ENCODE results near the gene SPRY4.

DNA sequence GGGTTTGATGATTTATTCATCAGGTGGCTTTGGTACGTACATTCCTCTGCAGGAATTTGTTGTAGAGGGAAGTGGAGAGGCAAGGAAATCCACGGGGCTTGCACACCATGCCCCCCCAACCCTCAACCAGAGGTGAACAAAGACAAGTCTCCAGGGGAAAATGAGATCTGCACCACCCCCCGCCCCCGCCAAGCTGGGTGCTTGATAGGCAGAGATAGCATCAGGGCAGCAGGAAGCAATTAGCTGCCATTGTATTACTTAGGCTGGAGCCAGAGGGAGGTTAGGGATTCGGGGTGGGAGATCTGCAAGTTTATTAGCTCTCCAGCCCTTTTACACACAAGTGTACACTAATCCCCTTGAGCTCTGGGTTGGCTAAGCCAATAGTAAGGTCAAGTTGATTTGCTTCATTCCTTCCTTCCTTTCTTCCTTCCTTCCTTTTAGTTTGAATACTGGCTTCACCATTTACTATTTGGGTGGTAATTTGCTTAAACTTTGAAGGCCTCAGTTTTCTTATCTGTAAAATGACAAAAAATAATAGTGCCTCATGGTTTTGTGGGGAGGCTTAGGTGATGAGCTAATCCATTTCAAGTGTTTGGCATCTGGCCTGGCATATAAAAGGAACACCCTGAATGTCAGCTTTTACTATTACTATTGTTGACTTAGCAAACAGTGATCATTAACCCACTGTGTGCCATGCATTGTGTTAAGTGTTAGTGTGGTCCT, 34.1 kb downstream of the SPRY4 start:
- TF ChIP-seq, protein P1, sequence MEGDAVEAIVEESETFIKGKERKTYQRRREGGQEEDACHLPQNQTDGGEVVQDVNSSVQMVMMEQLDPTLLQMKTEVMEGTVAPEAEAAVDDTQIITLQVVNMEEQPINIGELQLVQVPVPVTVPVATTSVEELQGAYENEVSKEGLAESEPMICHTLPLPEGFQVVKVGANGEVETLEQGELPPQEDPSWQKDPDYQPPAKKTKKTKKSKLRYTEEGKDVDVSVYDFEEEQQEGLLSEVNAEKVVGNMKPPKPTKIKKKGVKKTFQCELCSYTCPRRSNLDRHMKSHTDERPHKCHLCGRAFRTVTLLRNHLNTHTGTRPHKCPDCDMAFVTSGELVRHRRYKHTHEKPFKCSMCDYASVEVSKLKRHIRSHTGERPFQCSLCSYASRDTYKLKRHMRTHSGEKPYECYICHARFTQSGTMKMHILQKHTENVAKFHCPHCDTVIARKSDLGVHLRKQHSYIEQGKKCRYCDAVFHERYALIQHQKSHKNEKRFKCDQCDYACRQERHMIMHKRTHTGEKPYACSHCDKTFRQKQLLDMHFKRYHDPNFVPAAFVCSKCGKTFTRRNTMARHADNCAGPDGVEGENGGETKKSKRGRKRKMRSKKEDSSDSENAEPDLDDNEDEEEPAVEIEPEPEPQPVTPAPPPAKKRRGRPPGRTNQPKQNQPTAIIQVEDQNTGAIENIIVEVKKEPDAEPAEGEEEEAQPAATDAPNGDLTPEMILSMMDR (IDR thresholded peaks at IDR 0.05; ENCODE audit: low read depth, low read length, poor library complexity, severe bottlenecking) = no peak
- TF ChIP-seq EZH2phosphoT487 (IDR thresholded peaks at IDR 0.05; ENCODE audit: borderline replicate concordance, low read length) = no peak
